ENCODE data around the gene CHIA. TPM values are rescaled to one million over a fixed set of nuclear protein-coding genes. Genes with fewer than 3 reads are reported as not detected.

Gene CHIA
- total RNA-seq, 1 donor from 2014 or later, result not detected

- no peaks in the 10 kb centered on the region for H3K36me3 ChIP-seq (ENCODE audit: control insufficient read depth, insufficient read depth, low read length)
- TF ChIP-seq, protein P1, sequence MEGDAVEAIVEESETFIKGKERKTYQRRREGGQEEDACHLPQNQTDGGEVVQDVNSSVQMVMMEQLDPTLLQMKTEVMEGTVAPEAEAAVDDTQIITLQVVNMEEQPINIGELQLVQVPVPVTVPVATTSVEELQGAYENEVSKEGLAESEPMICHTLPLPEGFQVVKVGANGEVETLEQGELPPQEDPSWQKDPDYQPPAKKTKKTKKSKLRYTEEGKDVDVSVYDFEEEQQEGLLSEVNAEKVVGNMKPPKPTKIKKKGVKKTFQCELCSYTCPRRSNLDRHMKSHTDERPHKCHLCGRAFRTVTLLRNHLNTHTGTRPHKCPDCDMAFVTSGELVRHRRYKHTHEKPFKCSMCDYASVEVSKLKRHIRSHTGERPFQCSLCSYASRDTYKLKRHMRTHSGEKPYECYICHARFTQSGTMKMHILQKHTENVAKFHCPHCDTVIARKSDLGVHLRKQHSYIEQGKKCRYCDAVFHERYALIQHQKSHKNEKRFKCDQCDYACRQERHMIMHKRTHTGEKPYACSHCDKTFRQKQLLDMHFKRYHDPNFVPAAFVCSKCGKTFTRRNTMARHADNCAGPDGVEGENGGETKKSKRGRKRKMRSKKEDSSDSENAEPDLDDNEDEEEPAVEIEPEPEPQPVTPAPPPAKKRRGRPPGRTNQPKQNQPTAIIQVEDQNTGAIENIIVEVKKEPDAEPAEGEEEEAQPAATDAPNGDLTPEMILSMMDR (IDR thresholded peaks at IDR 0.05; ENCODE audit: insufficient read depth, low read length, poor library complexity, severe bottlenecking), result no peak
- H3K4me3 ChIP-seq (ENCODE audit: low read depth, low read length), result no peak overlapping the region
- DNase-seq (ENCODE audit: low read depth), result no peak
- H3K27me3 ChIP-seq (ENCODE audit: control insufficient read depth, insufficient read depth, low read length), result peaks cover 8% of the 10 kb centered on the region
Measured at GRCh38 chr1:111275780-111276433, 14.7 kb upstream of the CHIA start.

DNA sequence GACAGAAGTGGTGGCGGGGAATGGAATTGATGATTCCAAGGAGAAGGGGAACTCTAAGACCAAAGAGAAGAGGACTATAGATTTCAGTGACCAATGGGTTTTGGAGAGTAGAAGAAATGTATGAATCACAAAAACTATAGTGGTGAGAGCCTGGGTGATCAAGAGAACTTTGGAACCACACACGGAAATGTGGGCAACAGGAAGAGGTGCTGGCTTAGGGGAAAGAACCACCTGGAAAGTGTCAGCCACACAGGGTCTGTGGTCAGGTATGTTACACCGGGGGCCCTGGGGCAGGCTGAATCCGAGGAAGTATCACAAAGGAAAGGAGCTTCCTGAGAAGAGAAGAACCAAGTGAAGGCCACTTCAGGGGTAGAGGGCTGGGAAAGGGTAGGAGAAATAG lies 11.5 kb upstream of the CHIA start:
- Histone ChIP-seq H3K4me3 (ENCODE audit: low read depth, low read length) (no peak overlapping the region), H3K27me3 (ENCODE audit: control insufficient read depth, insufficient read depth, low read length) (no peaks in the 10 kb centered on the region), H3K36me3 (ENCODE audit: control insufficient read depth, insufficient read depth, low read length) (no peaks in the 10 kb centered on the region)
- no peak for DNase-seq (ENCODE audit: low read depth)
- TF ChIP-seq, protein P1 (IDR thresholded peaks at IDR 0.05; ENCODE audit: insufficient read depth, low read length, poor library complexity, severe bottlenecking), result no peak

- TF ChIP-seq, protein P1 (IDR thresholded peaks at IDR 0.05; ENCODE audit: insufficient read depth, low read length, poor library complexity, severe bottlenecking), result no peak
- no peaks in the 10 kb centered on the region for H3K36me3 ChIP-seq (ENCODE audit: control insufficient read depth, insufficient read depth, low read length)
- H3K4me3 ChIP-seq (ENCODE audit: low read depth, low read length), result no peak overlapping the region
- no peak for DNase-seq (ENCODE audit: low read depth)
- no peaks in the 10 kb centered on the region for H3K27me3 ChIP-seq (ENCODE audit: control insufficient read depth, insufficient read depth, low read length)
Measured at GRCh38 chr1:111280267-111280666, 10.4 kb upstream of the CHIA start.

- H3K4me3 ChIP-seq (ENCODE audit: low read depth, low read length), result no peak overlapping the region
- H3K27me3 ChIP-seq (ENCODE audit: control insufficient read depth, insufficient read depth, low read length), result no peaks in the 10 kb centered on the region
- H3K36me3 ChIP-seq (ENCODE audit: control insufficient read depth, insufficient read depth, low read length), result no peaks in the 10 kb centered on the region
- DNase-seq (ENCODE audit: low read depth), result no peak
- TF ChIP-seq, protein P1 (IDR thresholded peaks at IDR 0.05; ENCODE audit: insufficient read depth, low read length, poor library complexity, severe bottlenecking), result no peak
Measured at GRCh38 chr1:111281411-111281810, 9.2 kb upstream of the CHIA start.

- Histone ChIP-seq H3K36me3 (ENCODE audit: control insufficient read depth, insufficient read depth, low read length) (no peaks in the 10 kb centered on the region), H3K27me3 (ENCODE audit: control insufficient read depth, insufficient read depth, low read length) (no peaks in the 10 kb centered on the region), H3K4me3 (ENCODE audit: low read depth, low read length) (no peak overlapping the region)
- no peak for DNase-seq (ENCODE audit: low read depth)
- TF ChIP-seq, protein P1 (IDR thresholded peaks at IDR 0.05; ENCODE audit: insufficient read depth, low read length, poor library complexity, severe bottlenecking), result no peak
Measured at GRCh38 chr1:111283838-111284237, 6.8 kb upstream of the CHIA start.

DNA sequence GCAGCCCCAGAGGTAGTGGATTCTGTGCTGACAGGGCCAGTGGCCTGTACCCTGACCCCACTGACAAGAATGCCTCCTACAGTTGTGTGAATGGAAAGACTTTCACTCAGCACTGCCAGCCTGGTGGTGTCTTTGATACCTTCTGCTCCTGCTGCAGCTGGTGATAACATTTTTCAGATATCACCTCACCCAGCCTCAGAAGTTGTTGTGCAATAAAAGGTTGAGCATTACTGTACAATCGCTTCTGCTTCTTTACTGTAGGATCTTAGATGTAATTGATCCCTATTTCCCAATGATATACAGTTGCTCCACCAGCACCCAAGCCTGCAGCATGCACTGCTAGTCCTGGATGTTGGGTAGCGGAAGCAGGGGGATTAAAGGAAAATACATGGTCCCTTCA lies 4.8 kb upstream of the CHIA start:
- no peak for DNase-seq (ENCODE audit: low read depth)
- Histone ChIP-seq H3K36me3 (ENCODE audit: control insufficient read depth, insufficient read depth, low read length) (no peaks in the 10 kb centered on the region), H3K27me3 (ENCODE audit: control insufficient read depth, insufficient read depth, low read length) (no peaks in the 10 kb centered on the region), H3K4me3 (ENCODE audit: low read depth, low read length) (no peak overlapping the region)
- TF ChIP-seq, protein P1 (IDR thresholded peaks at IDR 0.05; ENCODE audit: insufficient read depth, low read length, poor library complexity, severe bottlenecking), result no peak

All from kidney epithelial cell (primary cell).